Breast epithelium (tissue), 3 donors: ENCODE results near the gene SLC25A21.

Experiments used
- POLR2A ChIP-seq: fragments of 450-650 bp; IDR thresholded peaks from one replicate; pipeline ENCODE4 v1.6.1; 2016; ENCODE audit warnings: antibody characterized with exemption, mild to moderate bottlenecking, moderate library complexity
- POLR2AphosphoS5 ChIP-seq, 3 donors: sonication (generic); formaldehyde crosslinking; IDR thresholded peaks; one replicate each; pipeline ENCODE4 v1.6.1; 2017; ENCODE audit warnings: antibody characterized with exemption in 3 of 3
- TF ChIP-seq, protein P1 (sequence below), 3 donors: fragments of 450-650 bp; IDR thresholded peaks; one replicate each; pipeline ENCODE4 v1.5.1; 2016 to 2017; ENCODE audit warnings: antibody characterized with exemption in 3 of 3, mild to moderate bottlenecking in 3 of 3, moderate library complexity in 3 of 3

DNA sequence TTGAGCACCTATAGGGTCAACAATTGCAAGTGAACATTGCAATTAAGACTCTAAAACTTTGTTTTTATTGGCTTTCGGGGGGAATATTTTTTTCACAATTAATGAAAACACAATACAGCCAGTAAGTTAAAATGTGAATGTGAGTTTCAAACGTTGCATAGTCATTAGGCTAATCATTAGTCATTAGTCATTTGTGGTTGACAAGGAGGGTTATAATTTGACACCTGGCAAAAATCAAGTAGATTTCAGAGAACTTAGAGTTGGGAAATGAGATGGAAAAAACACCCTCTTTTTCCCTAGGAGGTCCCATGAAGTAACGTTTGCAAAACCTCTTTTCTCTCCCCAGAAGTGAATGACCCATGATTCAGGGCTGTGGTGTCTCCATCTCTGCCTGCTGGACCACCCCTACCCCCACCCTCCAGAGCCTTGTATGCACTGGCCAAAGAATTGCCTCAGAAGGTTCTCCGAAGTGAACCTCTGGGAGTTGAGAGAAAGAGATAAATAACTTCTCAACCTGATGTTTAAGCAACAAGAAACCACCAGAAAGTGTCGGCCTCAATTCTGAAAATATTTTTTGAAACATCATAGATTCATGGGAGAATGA lies 314.5 kb downstream of the SLC25A21 start:
- TF ChIP-seq, protein P1, sequence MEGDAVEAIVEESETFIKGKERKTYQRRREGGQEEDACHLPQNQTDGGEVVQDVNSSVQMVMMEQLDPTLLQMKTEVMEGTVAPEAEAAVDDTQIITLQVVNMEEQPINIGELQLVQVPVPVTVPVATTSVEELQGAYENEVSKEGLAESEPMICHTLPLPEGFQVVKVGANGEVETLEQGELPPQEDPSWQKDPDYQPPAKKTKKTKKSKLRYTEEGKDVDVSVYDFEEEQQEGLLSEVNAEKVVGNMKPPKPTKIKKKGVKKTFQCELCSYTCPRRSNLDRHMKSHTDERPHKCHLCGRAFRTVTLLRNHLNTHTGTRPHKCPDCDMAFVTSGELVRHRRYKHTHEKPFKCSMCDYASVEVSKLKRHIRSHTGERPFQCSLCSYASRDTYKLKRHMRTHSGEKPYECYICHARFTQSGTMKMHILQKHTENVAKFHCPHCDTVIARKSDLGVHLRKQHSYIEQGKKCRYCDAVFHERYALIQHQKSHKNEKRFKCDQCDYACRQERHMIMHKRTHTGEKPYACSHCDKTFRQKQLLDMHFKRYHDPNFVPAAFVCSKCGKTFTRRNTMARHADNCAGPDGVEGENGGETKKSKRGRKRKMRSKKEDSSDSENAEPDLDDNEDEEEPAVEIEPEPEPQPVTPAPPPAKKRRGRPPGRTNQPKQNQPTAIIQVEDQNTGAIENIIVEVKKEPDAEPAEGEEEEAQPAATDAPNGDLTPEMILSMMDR (IDR thresholded peaks at IDR 0.05), result no peak
- TF ChIP-seq POLR2A (no peak), POLR2AphosphoS5 (IDR thresholded peaks at IDR 0.05) (no peak)
